Liver (tissue), 3 donors: ENCODE data around the gene VCX2.

Source experiments
- CTCF ChIP-seq: fragments of 150-350 bp; IDR thresholded peaks from 2 replicates; pipeline ENCODE4 v1.5.1; 2017; ENCODE audit warnings: improper control_type of control experiment, low read depth, low read length; ENCODE audit not compliant: missing input control
- EGR1 ChIP-seq, 2 donors: IDR thresholded peaks; 2 replicates each; pipeline ENCODE4 v1.6.1; 2016 to 2018; ENCODE audit warnings: antibody characterized with exemption in 2 of 2, low read depth in 2 of 2
- RAD21 ChIP-seq, 2 donors: IDR thresholded peaks; 2 replicates each; pipeline ENCODE4 v1.6.1; 2016; ENCODE audit warnings: antibody characterized with exemption in 2 of 2, mild to moderate bottlenecking in 2 of 2
- YY1 ChIP-seq: IDR thresholded peaks from 2 replicates; pipeline ENCODE4 v1.6.1; 2016; ENCODE audit warnings: antibody characterized with exemption, mild to moderate bottlenecking
- donor health status: healthy.
- donor health status: healthy.

GRCh38 chrX:8141896-8142295 lies 29.2 kb downstream of the VCX2 start:
- TF ChIP-seq RAD21 (IDR thresholded peaks at IDR 0.05), result no peak
- TF ChIP-seq CTCF, result no peak
- no peak for TF ChIP-seq EGR1 (IDR thresholded peaks at IDR 0.05; ENCODE audit: low read depth in 2 of 2)
- no peak for TF ChIP-seq YY1
